SK-N-SH treated with all-trans-retinoic acid at 6 μM for 48 hours (cell line): ENCODE results near the gene SRPX2.

Source experiments
- ARNTL ChIP-seq: fragments of 450-650 bp; formaldehyde crosslinking; IDR thresholded peaks from 2 replicates; pipeline ENCODE4 v1.5.0; 2020; ENCODE audit warnings: low read depth, mild to moderate bottlenecking, moderate library complexity, borderline replicate concordance
- ESRRG ChIP-seq: fragments of 250-450 bp; sonication (Bioruptor Pico); IDR thresholded peaks from 2 replicates; pipeline ENCODE4 v1.6.1; 2021; ENCODE audit warnings: mild to moderate bottlenecking
- ZFP3 ChIP-seq: fragments of 250-450 bp; sonication (Bioruptor Pico); IDR thresholded peaks from 2 replicates; pipeline ENCODE4 v1.5.0; 2020; ENCODE audit warnings: mild to moderate bottlenecking, moderate library complexity
- ZNF565 ChIP-seq: fragments of 450-650 bp; formaldehyde crosslinking; conservative IDR thresholded peaks from 2 replicates; pipeline ENCODE4 v1.5.0; 2020; ENCODE audit warnings: low read depth, mild to moderate bottlenecking, moderate library complexity
- ZNF70 ChIP-seq: fragments of 450-650 bp; formaldehyde crosslinking; IDR thresholded peaks from 2 replicates; pipeline ENCODE4 v1.5.0; 2020; ENCODE audit warnings: mild to moderate bottlenecking, moderate library complexity

GRCh38 chrX:100674705-100675104 lies 30.7 kb downstream of the SRPX2 start:
- no peak for TF ChIP-seq ZFP3 (CRISPR knock-in tag)
- no peak for TF ChIP-seq ESRRG (CRISPR knock-in tag)
- TF ChIP-seq ARNTL (CRISPR knock-in tag), result no peak
- no peak for TF ChIP-seq ZNF70 (CRISPR knock-in tag)
- TF ChIP-seq ZNF565, result no peak
